HepG2 (cell line): ENCODE measurements around the gene DDX20. TPM values are rescaled to one million over a fixed set of nuclear protein-coding genes. Genes with fewer than 3 reads are reported as not detected.

Experiments
- ATAC-seq: fragments of 200-7000 bp; cut with Tn5 transposase; 3 replicates; pipeline ENCODE4 v1.9.1; 2020; ENCODE audit warnings: mild to moderate bottlenecking, moderate library complexity
- BruUV-seq: library from RNA; stranded (reverse); fragments of 400-500 nt; replicated peaks from 2 replicates; lab custom pipeline; 2021; lab: Mats Ljungman, UMichigan
- CTCF ChIA-PET: fragments of 300-600 bp; formaldehyde crosslinking; extraction: SDS; loops from one replicate; lab custom pipeline; 2021; ENCODE audit warnings: low total read pairs, inconsistent platforms, low intra/inter-chr PET ratio; lab: Yijun Ruan, JAX
- POLR2A ChIA-PET: fragments of 350-600 bp; sonication (Branson Sonifier 250); formaldehyde crosslinking; loops from one replicate; lab custom pipeline; 2020; ENCODE audit warnings: antibody characterized with exemption, inconsistent platforms; lab: Yijun Ruan, JAX
- DNase-seq: peaks from one replicate; pipeline ENCODE4 v3.0.0-alpha.2; 2015; ENCODE audit warnings: low spot score
- FAIRE-seq: peaks from 3 replicates; lab custom pipeline; 2011; peaks lifted over from hg19 to GRCh38; lab: Jason Lieb, UNC
- H2AFZ ChIP-seq: one replicate; pipeline ENCODE4 v1.6.1; 2011; ENCODE audit warnings: low read length, inconsistent platforms
- H3K27ac ChIP-seq: fragments of 300-600 bp; 3 replicates; pipeline ENCODE4 v1.8.0; 2011; ENCODE audit warnings: mixed run types, mild to moderate bottlenecking, mixed read lengths, low read length, inconsistent platforms; ENCODE audit not compliant: insufficient read depth; ENCODE audit errors: extremely low read length
- H3K27me3 ChIP-seq, 2 experiments: fragments of 200-600 bp in 1 of 2; 2 replicates in 1 of 2; 3 replicates in 1 of 2; pipeline versions ENCODE4 v1.6.0 to v1.8.0; 2011; ENCODE audit warnings: low read length in 2 of 2, mild to moderate bottlenecking in 2 of 2, moderate library complexity in 2 of 2, inconsistent platforms in 1 of 2; ENCODE audit not compliant: insufficient read depth in 2 of 2, control insufficient read depth in 1 of 2
- H3K36me3 ChIP-seq, 2 experiments: fragments of 200-600 bp in 1 of 2; replicated peaks in 1 of 2; 2 replicates in 1 of 2; 3 replicates in 1 of 2; pipeline versions ENCODE4 v1.5.1 to v1.8.0; 2011; ENCODE audit warnings: low read length in 2 of 2, inconsistent platforms in 1 of 2; ENCODE audit not compliant: insufficient read depth in 2 of 2, control insufficient read depth in 1 of 2
- H3K4me1 ChIP-seq: 2 replicates; pipeline ENCODE4 v1.5.1; 2012; ENCODE audit warnings: low read length, inconsistent platforms; ENCODE audit not compliant: insufficient read depth
- H3K4me2 ChIP-seq: 2 replicates; pipeline ENCODE4 v1.6.0; 2011; ENCODE audit warnings: low read depth, low read length, inconsistent platforms
- H3K4me3 ChIP-seq, 3 experiments: fragments of 200-600 bp in 1 of 3; sonication (generic), shearing (Covaris generic) in 1 of 3; replicated peaks in 1 of 3; 2 replicates each; pipeline ENCODE4 v1.5.1; 2011 to 2016; ENCODE audit warnings: low read length in 3 of 3, inconsistent platforms in 2 of 3, low read depth in 2 of 3, mild to moderate bottlenecking in 2 of 3, control low read depth in 1 of 3, mixed read lengths in 1 of 3; ENCODE audit not compliant: insufficient read depth in 1 of 3
- H3K79me2 ChIP-seq: one replicate; pipeline ENCODE4 v1.6.1; 2011; ENCODE audit warnings: low read length, inconsistent platforms; ENCODE audit not compliant: insufficient read depth
- H3K9ac ChIP-seq: 2 replicates; pipeline ENCODE4 v1.6.0; 2011; ENCODE audit warnings: mild to moderate bottlenecking, low read depth, low read length, inconsistent platforms; ENCODE audit not compliant: insufficient read depth
- H3K9me3 ChIP-seq: 2 replicates; pipeline ENCODE4 v1.5.1; 2012; ENCODE audit warnings: mild to moderate bottlenecking, low read length
- H4K20me1 ChIP-seq: 2 replicates; pipeline ENCODE4 v1.6.0; 2011; ENCODE audit warnings: inconsistent platforms, mild to moderate bottlenecking, low read length, moderate library complexity; ENCODE audit not compliant: insufficient read depth
- CTCF ChIP-seq: sonication (generic); formaldehyde crosslinking; IDR thresholded peaks from 2 replicates; pipeline ENCODE4 v1.5.0; 2020; ENCODE audit warnings: mild to moderate bottlenecking, missing genetic modification reagents, moderate library complexity
- HOXA3 ChIP-seq: sonication (generic); formaldehyde crosslinking; IDR thresholded peaks from 2 replicates; pipeline ENCODE4 v1.5.0; 2020; ENCODE audit warnings: missing genetic modification reagents
- STAG1 ChIP-seq: sonication (generic); formaldehyde crosslinking; IDR thresholded peaks from 2 replicates; pipeline ENCODE4 v1.4.0; 2020; ENCODE audit warnings: missing genetic modification reagents
- YEATS4 ChIP-seq: sonication (generic); formaldehyde crosslinking; IDR thresholded peaks from 2 replicates; pipeline ENCODE4 v1.4.0; 2020; ENCODE audit warnings: missing genetic modification reagents, borderline replicate concordance
- ZNF225 ChIP-seq: sonication (generic); formaldehyde crosslinking; IDR thresholded peaks from 2 replicates; pipeline ENCODE4 v1.4.0; 2020; ENCODE audit warnings: mild to moderate bottlenecking, missing genetic modification reagents
- ZNF281 ChIP-seq: sonication (generic); formaldehyde crosslinking; IDR thresholded peaks from 2 replicates; pipeline ENCODE4 v1.4.0; 2020; ENCODE audit warnings: missing genetic modification reagents, borderline replicate concordance
- ZNF512 ChIP-seq: sonication (generic); formaldehyde crosslinking; IDR thresholded peaks from 2 replicates; pipeline ENCODE4 v1.4.0; 2020; ENCODE audit warnings: mild to moderate bottlenecking, missing genetic modification reagents
- ZSCAN9 ChIP-seq: IDR thresholded peaks from 2 replicates; pipeline ENCODE4 v1.6.1; 2016; ENCODE audit warnings: borderline replicate concordance
- WGBS: methylation state at CpG from one replicate; pipeline ENCODE4 v1.1.6; 2017; ENCODE audit warnings: low lambda C conversion rate; 5-methylcytosine and 5-hydroxymethylcytosine counted together
- in situ Hi-C: cut with HindIII; loops from 2 replicates; pipeline ENCODE4 v1.10.0; 2017; ENCODE audit warnings: low pct_unique_long_range_greater_than_20kb; ENCODE audit not compliant: extremely low pct_ligation_motif_present
- intact Hi-C: fragments of 100-400 bp; cut with micrococcal nuclease; formaldehyde crosslinking; loops from one replicate; pipeline ENCODE4 v1.10.0; 2022; ENCODE audit not compliant: unreplicated experiment
- polyA plus RNA-seq, 8 experiments: library from polyadenylated mRNA; depleted of rRNA in 3 of 8; stranded (reverse) in 7 of 8; unstranded in 1 of 8; fragments of >200 nt; fragmentation: Illumina TruSeq in 4 of 8; extraction: Trizol in 4 of 8; gene quantifications; 2 replicates each; pipeline versions ENCODE4 v1.2.1 to v1.2.3, GENCODE V29; 2011 to 2016; ENCODE audit warnings: low read depth in 4 of 8, missing spikeins in 1 of 8, mixed read lengths in 1 of 8; ENCODE audit not compliant: insufficient read depth in 1 of 8
- total RNA-seq, 5 experiments: library from RNA; depleted of rRNA; stranded (reverse); fragments of >200 nt; fragmentation: Illumina TruSeq; extraction: Trizol; gene quantifications; 2 replicates each; pipeline ENCODE4 v1.2.3, GENCODE V29; 2016; ENCODE audit warnings: low read depth in 1 of 5
- TF ChIP-seq, protein P1 (sequence below): IDR thresholded peaks from 2 replicates; pipeline ENCODE4 v1.6.1; 2012; ENCODE audit warnings: inconsistent platforms
- TF ChIP-seq, protein P2 (sequence below): sonication (generic); formaldehyde crosslinking; IDR thresholded peaks from 2 replicates; pipeline ENCODE4 v1.4.0; 2020; ENCODE audit warnings: missing genetic modification reagents
- TF ChIP-seq, protein P3 (sequence below): sonication (generic); formaldehyde crosslinking; IDR thresholded peaks from 2 replicates; pipeline ENCODE4 v1.5.1; 2020; ENCODE audit warnings: mild to moderate bottlenecking, missing genetic modification reagents, moderate library complexity

The DDX20 gene
- total and polyA plus RNA-seq, 2 of the 13 experiments (the other 11 are each of a cell fraction or from before 2014, with no cell fraction given): 4.0 to 14.3 TPM

- Histone ChIP-seq H3K4me3 (no peak overlapping the region), H4K20me1 (no peaks in the 10 kb centered on the region), H3K9me3 (no peaks in the 10 kb centered on the region), H3K4me1 (peaks cover 60% of the 10 kb centered on the region), H3K9ac (no peak overlapping the region; the same call in 1 of the 2 replicates), H2AFZ (no peak overlapping the region), H3K4me2 (no peak overlapping the region), H3K27ac (no peak overlapping the region), H3K36me3 (0 out of 5 replicates have a peak, but pooled peaks cover 0 to 2% of the 10 kb centered on the region in 2 experiments), H3K27me3 (no peaks in the 10 kb centered on the region), H3K79me2 (no peaks in the 10 kb centered on the region)
- BruUV-seq: no TSS peak
- intact Hi-C loops: no loop called here
- 29% methylated on average over 4 of the region's 5 CpGs for WGBS
- ATAC-seq (peak; percentile 48), FAIRE-seq (no peak), DNase-seq (no peak)
- in situ Hi-C loops: no loop called here
- CTCF ChIA-PET: no interaction called here
- POLR2A ChIA-PET: interaction anchor here (1.5 kb wide), 1 partner anchor 13 kb away, joined by 6 read pairs; the partner anchor contains the start of gene INKA2
- TF ChIP-seq STAG1 (CRISPR knock-in tag) (0 out of 2 replicates have a peak, but pooled peaks have one; percentile 19), ZNF512 (CRISPR knock-in tag) (no peak), ZSCAN9 (CRISPR knock-in tag) (no peak), CTCF (CRISPR knock-in tag) (peak; percentile 31), ZNF225 (CRISPR knock-in tag) (no peak), ZNF281 (CRISPR knock-in tag) (peak; percentile 62; the same call in 1 of the 2 replicates), HOXA3 (0 out of 2 replicates have a peak, but pooled peaks have one; percentile 13), YEATS4 (CRISPR knock-in tag) (no peak)
- TF ChIP-seq, protein P1, sequence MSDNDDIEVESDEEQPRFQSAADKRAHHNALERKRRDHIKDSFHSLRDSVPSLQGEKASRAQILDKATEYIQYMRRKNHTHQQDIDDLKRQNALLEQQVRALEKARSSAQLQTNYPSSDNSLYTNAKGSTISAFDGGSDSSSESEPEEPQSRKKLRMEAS: peak; percentile 43; the same call in 1 of the 2 replicates
- TF ChIP-seq, protein P2, sequence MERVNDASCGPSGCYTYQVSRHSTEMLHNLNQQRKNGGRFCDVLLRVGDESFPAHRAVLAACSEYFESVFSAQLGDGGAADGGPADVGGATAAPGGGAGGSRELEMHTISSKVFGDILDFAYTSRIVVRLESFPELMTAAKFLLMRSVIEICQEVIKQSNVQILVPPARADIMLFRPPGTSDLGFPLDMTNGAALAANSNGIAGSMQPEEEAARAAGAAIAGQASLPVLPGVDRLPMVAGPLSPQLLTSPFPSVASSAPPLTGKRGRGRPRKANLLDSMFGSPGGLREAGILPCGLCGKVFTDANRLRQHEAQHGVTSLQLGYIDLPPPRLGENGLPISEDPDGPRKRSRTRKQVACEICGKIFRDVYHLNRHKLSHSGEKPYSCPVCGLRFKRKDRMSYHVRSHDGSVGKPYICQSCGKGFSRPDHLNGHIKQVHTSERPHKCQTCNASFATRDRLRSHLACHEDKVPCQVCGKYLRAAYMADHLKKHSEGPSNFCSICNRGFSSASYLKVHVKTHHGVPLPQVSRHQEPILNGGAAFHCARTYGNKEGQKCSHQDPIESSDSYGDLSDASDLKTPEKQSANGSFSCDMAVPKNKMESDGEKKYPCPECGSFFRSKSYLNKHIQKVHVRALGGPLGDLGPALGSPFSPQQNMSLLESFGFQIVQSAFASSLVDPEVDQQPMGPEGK: peak; percentile 88
- TF ChIP-seq, protein P3, sequence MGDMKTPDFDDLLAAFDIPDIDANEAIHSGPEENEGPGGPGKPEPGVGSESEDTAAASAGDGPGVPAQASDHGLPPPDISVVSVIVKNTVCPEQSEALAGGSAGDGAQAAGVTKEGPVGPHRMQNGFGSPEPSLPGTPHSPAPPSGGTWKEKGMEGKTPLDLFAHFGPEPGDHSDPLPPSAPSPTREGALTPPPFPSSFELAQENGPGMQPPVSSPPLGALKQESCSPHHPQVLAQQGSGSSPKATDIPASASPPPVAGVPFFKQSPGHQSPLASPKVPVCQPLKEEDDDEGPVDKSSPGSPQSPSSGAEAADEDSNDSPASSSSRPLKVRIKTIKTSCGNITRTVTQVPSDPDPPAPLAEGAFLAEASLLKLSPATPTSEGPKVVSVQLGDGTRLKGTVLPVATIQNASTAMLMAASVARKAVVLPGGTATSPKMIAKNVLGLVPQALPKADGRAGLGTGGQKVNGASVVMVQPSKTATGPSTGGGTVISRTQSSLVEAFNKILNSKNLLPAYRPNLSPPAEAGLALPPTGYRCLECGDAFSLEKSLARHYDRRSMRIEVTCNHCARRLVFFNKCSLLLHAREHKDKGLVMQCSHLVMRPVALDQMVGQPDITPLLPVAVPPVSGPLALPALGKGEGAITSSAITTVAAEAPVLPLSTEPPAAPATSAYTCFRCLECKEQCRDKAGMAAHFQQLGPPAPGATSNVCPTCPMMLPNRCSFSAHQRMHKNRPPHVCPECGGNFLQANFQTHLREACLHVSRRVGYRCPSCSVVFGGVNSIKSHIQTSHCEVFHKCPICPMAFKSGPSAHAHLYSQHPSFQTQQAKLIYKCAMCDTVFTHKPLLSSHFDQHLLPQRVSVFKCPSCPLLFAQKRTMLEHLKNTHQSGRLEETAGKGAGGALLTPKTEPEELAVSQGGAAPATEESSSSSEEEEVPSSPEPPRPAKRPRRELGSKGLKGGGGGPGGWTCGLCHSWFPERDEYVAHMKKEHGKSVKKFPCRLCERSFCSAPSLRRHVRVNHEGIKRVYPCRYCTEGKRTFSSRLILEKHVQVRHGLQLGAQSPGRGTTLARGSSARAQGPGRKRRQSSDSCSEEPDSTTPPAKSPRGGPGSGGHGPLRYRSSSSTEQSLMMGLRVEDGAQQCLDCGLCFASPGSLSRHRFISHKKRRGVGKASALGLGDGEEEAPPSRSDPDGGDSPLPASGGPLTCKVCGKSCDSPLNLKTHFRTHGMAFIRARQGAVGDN (CRISPR knock-in tag): peak; percentile 72
Measured at GRCh38 chr1:111725192-111725591, 30.5 kb upstream of the DDX20 start.
